RPMI8226 (cell line): ENCODE results near the gene AP2A2.

Source experiments
- DNase-seq: peaks from one replicate; pipeline ENCODE4 v3.0.0-alpha.2; 2015

AP2A2 gene

DNA sequence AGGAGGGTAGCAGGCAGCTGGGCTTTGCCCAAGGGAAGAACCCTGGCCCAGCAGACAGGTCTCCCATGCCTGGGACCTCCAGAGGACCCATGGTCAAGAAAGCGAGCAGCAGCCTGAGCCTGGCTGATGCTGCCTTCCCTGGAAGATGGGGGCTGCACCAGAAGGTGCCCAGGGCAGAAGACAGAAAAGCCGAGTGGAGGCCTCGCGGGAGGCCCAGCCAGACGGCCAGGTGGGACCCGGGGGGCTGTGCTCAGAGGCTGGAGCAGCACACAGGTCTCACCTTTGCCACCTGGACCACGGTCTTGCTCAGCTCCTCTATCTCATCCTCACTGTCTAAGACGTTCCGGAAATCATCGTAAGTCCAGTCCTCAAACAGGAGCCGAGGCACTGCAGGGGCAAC is 25.9 kb upstream of the AP2A2 start:
- no peak for DNase-seq

DNA sequence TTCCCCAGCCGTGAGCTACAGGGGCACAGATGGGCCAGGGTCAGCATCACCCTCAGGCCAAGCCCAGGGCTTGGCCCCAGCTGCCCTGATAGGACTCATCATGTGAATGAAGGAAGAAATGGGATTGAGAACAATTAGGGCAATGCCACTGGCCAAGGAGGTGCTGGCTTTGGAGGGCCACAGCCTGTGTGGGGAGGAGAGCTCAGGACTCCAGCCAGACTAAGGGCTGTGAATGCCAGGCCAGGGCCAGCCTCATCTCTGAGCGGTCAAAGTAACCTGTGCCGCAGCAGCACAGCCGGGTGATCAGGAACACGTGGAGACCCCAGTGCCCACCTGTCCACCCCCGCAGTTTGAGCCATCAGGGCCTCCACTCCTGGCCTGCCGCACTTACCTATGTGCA is 25.1 kb upstream of the AP2A2 start:
- no peak for DNase-seq

DNA sequence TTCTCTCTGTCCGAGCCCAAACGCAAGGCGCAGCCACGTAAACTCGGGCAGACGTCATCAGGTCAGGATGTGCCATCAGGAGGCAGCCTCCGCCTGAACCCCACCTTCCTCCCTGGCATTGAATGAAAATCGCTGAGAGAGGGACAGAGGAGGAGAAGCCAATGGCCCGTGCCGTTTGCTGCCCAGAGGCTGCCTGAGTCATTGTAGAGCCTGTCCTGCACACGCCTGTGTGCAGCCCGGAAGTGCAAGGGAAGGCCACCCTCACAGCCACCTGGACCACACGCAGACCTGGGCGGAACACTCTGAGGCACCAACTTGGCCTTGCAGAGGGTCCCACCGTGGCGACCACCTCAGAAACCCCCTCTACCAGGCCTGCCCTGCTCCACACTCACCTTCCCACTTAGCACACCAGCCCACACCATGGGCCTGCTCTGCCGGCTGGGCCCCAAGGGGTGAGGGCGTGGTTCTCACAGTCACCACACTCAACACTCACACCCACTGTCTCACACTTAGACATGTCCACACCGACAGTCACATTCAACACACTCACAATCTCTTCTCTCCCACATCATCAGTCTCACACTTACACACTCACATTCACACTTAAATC is 24.1 kb upstream of the AP2A2 start:
- DNase-seq = no peak

DNA sequence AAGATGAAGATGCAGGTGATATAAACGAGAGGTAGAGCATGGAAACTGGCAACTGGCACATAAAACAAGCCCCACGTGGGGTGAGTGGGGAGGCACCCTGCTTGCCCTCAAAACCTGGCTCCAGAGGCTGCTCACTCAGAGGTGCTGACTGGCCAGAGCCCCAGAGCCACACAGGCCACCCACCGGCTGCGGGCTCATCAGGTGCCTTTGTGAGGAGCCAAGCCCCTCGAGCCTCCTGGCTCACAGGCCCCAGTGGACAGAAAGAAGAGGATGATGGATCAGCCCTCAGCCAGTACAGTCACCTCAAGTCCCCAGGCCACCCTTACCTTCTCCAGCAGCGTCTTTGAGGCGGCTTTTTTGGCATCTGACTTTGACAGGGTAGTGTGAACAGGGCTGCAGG is 21.3 kb upstream of the AP2A2 start:
- no peak for DNase-seq

DNA sequence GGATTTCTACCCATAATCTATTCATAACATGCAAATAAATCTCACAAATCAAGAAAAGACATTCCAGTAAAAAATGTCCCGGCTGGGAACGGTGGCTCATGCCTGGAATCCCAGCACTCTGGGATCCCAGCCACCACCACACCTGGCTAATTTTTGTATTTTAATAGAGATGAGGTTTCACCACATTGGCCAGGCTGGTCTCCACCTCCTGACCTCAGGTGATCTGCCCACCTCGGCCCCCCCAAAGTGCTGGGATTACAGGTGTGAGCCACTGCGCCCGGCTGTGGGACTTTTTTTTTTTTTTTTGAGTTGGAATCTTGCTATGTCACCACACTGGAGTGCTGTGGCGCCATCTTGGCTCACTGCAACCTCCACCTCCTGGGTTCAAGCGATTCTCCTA is 19.7 kb upstream of the AP2A2 start:
- no peak for DNase-seq

DNA sequence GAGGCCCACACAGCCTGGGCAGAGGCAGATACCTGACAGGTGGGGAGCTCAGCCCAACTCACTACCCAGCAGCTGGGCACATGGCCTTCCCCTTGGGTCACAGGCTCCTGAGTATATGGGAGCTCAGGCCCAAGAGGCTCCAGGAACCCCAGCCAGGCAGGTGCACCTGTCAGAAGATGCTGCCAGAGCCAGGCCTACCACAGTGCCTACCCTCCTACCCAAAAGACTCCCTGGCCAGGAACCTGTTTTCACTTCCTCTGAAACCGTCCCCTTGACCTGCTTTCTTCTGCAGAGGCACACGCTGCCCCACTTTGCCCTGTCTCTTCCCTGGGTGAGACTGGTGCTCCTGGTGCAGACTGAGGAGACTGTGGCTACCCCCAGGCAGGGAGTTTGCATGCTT is 18.0 kb upstream of the AP2A2 start:
- DNase-seq = peak; percentile 88

DNA sequence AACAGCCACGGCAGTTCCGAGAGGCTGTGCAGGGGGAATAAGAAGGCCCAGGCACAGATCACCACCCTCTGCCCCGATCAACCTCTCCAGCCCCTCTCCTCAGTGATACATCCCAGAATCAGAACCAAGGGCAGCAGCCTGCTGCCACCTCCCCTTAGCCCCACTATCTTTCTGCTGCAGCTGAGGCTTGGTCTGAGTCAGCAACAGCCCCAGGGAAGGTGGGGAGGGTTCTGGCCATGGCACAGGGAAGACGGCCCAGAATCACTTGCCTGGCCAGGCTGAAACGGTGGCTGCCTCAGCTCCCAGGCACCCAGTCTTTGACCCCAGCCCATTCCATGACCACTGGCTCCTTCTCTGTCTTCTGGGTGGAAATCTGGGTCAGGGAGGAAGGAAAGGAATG is 17.4 kb upstream of the AP2A2 start:
- DNase-seq = no peak

DNA sequence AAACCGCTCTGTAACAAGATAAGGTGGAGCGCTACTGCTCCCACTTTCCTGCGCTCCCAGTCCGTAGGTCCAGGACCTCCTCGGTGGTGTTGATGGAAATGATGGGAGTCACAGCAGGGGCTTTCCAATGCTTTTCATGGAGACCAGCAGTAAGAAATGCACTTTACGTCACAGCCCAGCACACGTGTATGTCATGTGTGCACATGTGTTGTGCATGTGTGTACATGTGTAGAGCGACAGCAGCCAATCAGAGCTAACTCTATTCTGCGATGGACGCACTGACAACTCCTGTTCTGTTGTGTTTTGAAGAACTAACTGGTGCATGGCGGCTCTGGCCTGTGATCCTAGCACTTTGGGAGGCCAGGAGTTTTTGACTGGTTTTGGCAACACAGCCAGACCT is 16.3 kb upstream of the AP2A2 start:
- no peak for DNase-seq

DNA sequence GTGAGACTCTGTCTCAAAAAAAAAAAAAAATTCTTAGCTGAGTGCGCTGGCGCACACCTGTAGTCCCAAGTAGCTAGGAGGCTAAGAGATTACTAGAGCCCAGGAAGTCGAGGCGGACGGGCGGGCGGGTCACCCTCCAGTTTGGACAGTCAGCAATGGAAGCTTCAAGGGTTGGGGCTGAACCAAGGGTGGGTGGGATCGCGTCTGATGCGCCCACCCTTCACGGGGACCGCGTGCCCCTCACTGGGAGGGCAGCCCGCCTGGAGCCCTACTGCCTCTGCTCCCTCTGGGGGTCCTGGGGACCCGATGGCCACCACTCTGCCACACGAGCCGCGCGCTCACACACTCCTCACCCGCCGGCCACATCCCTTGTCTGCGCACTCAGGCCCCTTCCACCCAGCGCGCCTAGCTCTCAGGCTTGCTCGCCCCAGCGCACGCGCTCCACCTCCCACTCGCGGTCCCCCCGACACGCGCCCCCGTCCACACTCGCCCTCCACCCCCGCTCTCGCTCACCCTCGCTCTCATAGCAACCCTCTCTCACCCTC is 15.6 kb upstream of the AP2A2 start:
- DNase-seq = peak; percentile 34

DNA sequence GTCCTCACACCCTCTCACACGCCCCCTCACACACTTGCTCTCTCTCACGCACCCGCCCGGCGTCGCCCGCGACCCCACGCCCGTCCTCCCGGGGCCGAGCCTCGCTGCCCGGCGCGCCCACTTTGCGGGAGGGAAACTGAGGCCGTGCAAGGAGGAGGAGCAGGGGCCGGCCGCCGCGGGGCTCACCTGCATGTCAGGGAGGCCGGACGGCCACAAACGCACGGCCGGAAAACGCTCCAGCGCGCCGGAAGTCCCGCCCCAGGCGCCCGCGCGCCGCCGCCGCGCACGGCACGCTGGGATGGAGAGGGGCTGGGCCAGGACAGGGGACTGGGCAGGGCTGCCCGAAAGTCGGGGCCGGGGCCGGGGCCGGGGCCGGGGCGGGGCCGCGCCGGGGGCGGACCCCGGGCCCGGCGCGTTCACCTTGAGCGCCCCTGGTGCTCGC is 15.1 kb upstream of the AP2A2 start, which contains the start of gene CHID1:
Gene CHID1 (minus strand): TSS at position 222 of the 442 bp plus-strand sequence. CDS start 5,994 bp downstream, outside the sequence.
- DNase-seq = peak; percentile 83

DNA sequence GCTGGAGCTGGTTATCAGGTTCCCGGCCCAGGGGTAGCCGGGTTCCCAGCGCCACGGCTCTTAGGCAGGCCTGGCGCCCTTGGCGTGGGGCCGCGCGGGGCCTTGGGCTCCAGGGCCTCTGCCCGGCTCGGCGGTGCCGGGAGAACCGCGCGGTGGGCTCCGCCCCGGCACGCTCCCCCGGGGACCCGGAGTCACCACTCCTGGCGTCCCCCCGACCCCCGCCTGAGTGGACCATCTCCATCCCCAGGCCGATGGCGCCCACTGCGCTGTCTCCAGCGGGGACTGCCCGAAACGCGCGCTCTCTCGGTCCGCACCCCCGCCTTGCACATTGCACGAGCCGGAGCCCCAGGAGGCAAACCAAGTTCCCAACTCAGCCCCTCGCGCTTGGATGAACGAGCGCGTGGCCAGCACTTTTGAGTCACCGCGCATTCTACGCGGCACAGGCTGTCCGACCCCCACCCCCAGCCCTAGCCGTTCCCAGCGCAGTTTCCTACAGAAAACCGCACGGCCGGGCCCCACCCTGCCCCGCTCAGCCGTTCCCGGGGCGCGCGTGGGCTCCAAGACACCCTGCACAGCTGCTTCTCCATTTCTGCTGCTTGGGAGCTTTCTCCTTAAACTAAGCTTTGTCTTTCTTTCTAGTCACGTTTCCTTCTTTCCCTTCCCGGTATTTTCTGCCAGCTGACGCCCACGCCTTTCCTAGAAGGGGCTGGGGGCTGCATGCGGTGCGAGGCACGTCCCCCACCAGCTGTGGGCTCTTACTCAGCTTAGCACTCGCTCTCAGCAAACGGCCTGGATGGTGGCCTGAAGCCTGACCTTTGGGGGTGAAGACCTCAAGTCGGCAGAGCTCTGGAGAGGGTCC is 14.4 kb upstream of the AP2A2 start:
- peak; percentile 23 for DNase-seq

DNA sequence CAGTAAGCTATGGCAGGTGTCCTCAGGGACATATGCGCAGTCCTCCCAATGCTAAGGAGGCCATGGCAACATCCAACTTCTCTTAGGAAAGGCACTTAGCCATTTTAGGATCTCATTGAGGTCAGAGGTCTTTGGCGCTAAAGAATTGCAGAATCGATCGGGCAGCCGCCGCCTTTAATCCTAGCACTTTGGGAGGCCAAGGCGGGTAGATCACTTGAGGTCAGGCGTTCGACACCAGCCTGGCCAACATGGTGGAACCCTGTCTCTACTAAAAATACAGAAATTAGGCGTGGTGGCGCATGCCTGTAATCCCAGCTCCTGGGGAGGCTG is 13.8 kb upstream of the AP2A2 start:
- no peak for DNase-seq

DNA sequence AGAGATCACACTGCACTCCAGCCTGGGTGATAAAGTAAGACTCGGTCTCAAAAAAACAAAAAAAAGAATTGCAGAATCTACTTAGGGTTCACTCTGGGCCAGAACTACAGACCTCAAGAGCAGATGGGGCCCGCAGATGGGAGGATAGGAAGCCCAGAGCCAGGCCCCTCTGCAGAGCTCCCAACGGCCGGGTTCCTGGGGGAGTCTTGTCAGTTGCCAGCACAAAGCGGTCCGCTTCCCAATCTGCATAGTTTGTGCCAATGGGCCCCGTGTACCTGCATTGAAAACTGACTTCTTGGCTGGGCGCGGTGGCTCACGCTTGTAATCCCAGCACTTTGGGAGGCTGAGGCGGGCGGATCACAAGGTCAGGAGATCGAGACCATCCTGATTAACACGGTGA is 13.4 kb upstream of the AP2A2 start:
- no peak for DNase-seq

DNA sequence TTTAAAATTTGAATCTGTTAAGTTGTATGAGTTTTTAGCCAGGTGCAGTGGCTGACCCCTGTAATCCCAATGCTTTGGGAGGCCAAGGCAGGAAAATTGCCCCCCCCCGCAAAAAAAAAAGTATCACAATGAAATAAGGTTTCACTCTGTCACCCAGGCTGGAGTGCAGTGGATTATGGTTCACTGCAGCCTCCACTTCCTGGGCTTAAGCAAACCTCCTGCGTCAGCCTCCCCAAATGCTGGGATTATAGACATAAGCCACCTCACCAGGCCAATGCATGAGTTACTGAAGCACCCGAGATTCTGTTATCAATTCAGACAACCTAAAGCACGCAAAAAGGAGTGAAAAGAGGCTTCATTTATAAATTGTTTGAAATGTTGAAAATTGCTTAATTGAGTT is 12.6 kb upstream of the AP2A2 start:
- no peak for DNase-seq

DNA sequence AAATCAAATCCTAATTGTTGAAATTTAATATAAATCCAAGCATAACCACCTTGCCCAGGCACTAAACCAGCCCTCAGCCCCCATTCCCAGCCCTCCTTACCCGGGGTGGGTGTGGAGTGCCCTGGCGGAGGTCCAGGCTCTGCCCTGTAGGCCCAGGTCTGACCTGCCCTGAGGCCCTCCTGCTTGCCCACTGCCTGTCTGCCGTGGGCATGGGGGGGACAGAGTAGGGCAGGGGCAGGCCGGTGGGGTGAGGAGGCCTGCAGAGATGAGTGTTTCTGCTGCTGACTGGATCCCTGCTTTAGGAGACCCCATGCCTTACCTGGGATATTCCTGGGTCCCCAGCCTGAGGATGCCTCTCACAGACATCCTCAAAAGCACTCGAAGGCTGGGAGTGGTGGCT is 11.5 kb upstream of the AP2A2 start:
- no peak for DNase-seq

DNA sequence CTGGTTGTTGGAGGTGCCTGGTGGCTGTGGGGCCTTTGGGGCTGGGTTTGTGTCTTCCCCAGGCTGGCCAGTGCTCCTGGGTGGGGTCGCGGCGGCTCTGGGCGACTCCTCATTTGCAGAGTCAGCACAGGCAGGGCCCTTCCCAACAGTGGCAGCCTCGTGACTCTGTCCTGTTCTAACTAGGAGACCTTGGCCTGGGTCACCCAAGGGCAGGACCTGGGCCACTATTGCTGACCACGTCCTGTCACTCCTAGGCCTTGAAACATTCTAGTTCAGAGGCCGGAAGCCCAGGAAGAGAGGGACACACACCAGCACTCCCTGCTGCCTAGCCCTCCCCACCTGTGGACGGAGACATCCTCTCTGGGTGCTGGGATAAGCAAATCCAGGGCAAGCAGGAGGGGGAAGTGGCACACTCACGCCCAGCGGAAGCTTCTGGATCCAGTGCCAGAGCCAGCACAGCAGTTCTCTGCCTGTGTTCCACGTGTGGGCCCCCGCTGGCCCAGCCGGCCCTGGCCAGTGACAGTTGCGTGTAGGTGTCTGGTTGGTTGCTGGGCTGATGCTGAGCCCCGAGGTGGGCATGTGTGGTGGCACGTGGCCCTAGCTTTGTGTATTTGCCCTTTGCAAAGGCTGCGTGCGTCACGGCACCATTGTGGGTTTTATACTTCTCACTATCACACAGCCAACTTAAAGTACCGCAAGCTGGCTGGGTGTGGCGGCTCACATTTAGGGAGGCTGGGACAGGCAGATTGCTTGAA is 10.7 kb upstream of the AP2A2 start:
- DNase-seq = no peak

DNA sequence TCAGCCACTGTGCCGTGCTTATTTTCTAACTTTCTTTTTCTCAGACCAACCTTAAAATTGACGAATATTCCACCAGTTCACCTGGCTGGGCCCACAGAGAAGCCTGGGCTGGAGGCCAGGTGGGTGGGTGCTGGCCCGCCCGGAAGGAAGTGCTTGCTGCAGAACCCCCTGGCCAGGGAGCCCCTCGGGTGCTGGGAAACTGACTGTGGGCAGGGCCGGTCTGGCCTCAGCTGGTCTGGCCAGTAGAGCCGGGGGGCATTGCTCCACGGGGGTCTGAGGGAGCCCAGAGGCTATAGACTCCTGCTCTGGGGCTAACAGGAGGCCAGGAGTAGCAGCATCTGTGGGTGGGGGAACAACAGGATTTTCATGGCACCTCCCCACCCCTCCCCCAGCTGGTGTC is 8.2 kb upstream of the AP2A2 start:
- no peak for DNase-seq

DNA sequence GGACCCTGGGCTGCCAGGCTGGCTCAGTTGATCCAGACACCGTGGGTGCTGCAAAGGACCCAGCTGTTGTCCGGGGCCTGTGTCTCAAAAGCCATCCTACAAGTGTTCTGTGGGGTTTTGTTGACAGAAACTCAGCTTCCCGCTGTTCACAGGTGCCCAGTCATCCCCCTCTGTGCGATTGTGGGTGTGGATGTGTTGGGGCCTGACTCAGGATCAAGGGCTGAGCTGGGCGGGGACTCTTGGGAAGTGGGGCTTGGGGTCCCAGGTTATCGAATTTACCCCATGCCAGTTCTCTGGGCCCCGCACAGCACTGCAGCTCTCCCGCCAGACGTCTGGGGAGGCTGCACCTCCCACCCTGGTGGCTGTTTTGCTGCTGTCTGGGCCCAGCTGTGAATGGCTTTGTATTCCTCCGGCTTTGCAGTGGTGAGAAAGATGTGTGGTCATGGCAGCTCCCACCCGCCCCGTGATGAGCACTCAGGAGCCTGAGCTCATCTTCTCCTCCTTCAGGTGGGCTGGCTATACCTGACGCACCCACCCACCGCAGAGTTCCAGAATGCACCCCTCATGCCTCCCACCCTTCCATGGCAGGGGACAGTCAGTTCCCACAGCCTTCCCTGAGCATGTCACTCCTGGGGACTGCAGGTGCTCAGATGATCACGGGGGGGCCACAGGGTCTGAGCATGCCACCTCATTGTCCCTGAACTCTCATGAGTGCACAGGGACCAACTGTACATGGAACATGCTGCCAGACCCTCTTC is 3.6 kb upstream of the AP2A2 start:
- DNase-seq = no peak

DNA sequence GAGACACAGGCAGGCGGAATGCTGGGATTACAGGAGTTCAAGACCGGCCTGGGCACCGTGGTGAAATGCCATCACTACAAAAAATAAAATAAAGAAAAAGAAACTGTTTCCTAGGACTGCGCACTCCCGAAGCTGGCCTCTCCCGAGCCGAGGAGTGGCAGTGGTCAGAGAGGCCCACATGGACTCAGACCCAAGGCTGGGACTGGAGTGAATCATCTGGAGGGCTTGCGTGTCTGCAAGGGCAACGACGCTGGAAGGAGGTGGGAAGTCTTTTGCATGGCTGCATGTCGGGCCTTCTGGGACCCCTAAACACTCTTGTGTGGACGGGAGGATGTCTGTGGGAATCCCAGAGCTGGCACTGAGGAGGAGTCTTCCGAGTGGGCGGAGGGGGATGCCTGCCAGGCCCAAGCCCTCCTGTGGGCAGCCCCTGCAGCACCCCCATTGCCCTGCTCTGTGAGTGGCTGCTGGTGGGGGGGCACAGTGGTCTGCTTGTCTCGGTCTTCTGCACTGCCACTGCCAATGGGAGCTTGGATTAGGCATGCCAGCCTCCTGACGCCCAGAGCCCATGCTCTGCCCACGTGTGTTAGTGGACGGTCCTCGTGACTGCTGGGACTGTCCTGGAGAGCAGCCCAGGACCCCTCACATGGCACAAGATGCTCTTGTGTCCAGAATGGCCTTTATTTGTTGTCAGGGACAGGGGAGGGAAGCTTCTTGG is 1.8 kb upstream of the AP2A2 start:
- no peak for DNase-seq

DNA sequence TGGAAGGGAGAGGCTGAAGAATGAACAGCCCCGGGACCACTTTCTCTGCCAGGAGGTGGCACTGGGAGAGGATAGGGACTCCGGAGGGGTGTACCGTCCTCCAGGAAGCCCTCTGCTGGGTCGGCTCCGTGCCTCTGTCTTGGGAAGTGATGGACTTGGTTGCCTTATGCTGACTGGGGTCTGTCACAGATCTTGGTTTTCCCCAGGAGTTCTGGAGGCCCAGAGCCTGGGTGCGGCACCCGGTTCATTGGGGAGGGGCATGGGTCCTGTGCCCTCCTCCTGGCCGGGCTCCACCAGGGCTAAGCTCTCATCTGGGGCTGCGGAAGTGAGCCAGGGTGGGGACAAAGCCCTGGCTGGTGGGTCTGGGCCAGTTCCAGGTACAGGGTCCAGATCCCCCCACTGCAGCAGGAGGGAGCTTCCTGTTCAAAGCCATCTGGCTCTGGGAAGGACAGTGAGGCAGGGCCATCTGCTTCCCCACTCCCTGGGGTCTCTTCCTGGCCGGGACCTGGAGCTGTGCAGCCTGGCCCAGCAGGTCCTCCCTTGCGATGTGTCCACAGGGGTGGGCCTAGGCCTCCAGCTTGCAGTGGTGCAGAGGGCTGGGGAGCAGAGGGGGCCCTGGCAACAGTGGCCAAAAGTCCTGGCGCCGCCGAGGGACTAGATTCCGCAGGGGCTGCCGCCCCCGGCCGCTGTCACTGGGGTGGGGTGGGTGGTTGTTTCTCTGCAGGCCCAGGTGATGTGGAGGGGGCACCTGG is 1.1 kb upstream of the AP2A2 start:
- no peak for DNase-seq

DNA sequence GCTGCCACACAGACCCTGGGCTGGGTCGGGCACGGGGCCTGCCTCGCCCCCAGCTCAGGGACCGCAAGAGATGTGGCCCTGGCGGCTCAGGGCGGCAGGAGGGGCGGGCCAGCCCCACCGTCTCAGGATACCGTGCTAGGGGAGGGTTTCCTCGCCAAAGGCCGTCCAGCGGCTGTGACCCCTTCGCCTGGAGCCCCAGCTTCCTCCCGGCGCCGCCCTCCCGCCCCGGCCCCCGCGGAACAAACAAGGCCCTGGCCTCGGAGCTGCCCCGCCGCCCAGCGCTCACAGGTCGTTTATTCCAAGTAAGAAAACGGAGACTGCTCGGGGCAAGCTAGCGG is 543 bp upstream of the AP2A2 start:
- DNase-seq = no peak
